A549 (cell line): Measurements from ENCODE around the gene CDH4.

ENCODE experiments used
- BCL3 ChIP-seq: fragments of >200 bp; sonication (Bioruptor Twin); formaldehyde crosslinking; IDR thresholded peaks from 3 replicates; pipeline ENCODE4 v1.6.1; 2016
- CEBPB ChIP-seq, 2 experiments: fragments of >200 bp in 1 of 2; sonication (Bioruptor Twin) in 1 of 2; formaldehyde crosslinking in 1 of 2; IDR thresholded peaks; 2 replicates each; pipeline ENCODE4 v1.6.1; 2012 to 2016
- CTCF ChIP-seq: fragments of >200 bp; sonication (Bioruptor Twin); formaldehyde crosslinking; IDR thresholded peaks from 3 replicates; pipeline ENCODE4 v1.5.1; 2016
- PBX3 ChIP-seq: IDR thresholded peaks from 2 replicates; pipeline ENCODE4 v1.6.1; 2012
- POLR2A ChIP-seq: IDR thresholded peaks from 2 replicates; pipeline ENCODE4 v1.6.1; 2012; ENCODE audit warnings: mild to moderate bottlenecking, low read length

GRCh38 chr20:61753316-61753942, 501.4 kb downstream of the CDH4 start:
- no peak for TF ChIP-seq BCL3
- TF ChIP-seq CTCF = no peak
- TF ChIP-seq POLR2A = no peak
- TF ChIP-seq CEBPB (IDR thresholded peaks at IDR 0.05) = no peak
- no peak for TF ChIP-seq PBX3
